GM10266 (cell line): Measurements from ENCODE around the gene PRKCE.

Experiments
- DNase-seq: peaks from one replicate; pipeline ENCODE4 v3.0.0; 2012; ENCODE audit errors: extremely low spot score
- TF ChIP-seq, protein P1 (sequence below): IDR thresholded peaks from 2 replicates; pipeline ENCODE4 v1.5.1; 2012; ENCODE audit warnings: mild to moderate bottlenecking, low read depth; ENCODE audit not compliant: control insufficient read depth, insufficient read depth; ENCODE audit errors: missing control alignments

PRKCE gene

DNA sequence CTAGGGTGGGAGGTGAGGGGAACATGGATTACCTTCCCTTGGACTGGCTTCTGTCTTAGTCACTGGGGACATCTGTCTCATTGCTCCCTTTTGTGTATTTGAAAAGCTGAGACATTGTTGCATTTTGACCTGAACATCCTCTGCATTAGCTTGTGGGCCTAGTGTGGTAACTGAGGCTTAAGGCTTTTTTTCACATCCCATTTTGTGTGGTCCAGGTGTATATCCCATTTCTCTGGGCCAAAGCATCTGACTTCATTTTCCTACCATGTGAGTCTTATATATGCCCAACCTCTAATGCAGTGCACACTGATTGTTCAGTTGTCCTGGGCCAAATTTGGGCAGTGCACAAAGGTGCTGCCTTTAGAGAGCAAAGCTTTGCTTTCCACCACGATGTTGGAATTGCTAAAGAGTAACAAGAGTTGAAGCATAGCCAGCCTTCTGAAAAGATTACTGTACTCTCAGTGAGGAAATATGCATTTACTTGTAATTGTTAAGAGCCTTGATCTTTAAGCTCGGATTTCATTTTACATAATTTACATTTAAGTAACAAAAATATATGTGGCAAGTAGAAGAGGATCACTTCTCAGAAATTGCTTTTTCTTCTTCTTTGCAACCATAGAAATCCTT is 13.3 kb downstream of the PRKCE start:
- no peak for DNase-seq
- TF ChIP-seq, protein P1, sequence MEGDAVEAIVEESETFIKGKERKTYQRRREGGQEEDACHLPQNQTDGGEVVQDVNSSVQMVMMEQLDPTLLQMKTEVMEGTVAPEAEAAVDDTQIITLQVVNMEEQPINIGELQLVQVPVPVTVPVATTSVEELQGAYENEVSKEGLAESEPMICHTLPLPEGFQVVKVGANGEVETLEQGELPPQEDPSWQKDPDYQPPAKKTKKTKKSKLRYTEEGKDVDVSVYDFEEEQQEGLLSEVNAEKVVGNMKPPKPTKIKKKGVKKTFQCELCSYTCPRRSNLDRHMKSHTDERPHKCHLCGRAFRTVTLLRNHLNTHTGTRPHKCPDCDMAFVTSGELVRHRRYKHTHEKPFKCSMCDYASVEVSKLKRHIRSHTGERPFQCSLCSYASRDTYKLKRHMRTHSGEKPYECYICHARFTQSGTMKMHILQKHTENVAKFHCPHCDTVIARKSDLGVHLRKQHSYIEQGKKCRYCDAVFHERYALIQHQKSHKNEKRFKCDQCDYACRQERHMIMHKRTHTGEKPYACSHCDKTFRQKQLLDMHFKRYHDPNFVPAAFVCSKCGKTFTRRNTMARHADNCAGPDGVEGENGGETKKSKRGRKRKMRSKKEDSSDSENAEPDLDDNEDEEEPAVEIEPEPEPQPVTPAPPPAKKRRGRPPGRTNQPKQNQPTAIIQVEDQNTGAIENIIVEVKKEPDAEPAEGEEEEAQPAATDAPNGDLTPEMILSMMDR: no peak

DNA sequence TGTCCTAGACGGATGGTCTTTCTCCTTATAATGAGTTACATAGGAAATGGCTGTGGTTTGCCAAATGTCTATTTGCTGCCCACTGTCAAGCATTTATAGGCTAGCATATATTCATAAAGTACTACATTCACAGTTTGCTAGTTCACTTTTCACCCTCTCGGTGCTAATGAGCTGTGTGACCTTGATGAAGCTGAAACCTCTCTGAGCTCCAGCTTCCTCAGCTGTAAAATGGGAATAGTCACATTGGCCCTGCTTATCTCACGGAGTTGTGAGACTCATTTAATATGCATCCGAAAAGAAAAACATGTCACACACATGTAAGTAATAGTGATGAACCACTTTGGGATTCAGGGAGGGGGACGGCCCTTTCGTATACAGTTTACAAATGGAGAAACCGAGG is 17.0 kb downstream of the PRKCE start:
- no peak for DNase-seq
- TF ChIP-seq, protein P1: no peak

DNA sequence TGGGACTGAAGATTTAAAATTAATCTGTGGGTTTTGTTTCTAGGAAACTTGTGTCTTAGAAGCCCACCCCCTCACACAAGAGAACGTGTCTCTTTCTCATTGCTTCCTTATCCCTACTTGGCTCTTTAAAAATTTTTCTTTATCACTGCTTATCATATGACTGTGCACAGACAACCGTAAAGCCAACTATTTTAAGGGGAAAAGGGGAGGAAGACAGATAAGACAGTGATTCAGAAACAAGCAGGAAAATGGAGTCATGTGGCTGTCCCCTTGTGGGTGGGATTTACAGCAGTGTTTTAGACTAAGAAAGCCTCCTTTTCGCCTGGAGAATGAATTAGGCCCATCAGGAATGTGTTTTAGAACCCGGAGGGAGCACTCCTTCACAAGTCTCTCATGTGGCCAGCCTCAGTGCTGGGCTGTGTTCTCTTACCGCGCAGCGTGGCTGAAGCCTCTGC is 17.6 kb downstream of the PRKCE start:
- DNase-seq: no peak
- TF ChIP-seq, protein P1: no peak

DNA sequence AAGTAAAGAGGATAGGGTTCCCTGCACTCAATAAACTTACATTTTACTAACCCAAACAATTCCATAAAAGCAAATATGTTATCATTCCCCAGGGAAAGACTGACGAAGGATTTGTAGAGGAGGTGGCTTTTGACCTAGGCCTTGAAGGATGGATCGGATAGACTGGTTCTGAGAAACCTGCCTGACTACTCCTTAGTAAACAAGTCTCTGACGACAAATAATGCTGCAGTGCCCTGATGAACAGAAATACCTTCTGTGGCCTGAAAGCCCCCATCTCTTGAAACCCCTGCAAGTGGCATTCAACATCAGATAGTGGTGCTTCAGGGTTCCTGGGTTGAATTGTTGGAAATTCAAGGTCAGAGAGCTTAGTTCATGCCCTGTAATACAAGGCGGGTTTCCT is 19.2 kb downstream of the PRKCE start:
- no peak for DNase-seq
- TF ChIP-seq, protein P1: no peak

DNA sequence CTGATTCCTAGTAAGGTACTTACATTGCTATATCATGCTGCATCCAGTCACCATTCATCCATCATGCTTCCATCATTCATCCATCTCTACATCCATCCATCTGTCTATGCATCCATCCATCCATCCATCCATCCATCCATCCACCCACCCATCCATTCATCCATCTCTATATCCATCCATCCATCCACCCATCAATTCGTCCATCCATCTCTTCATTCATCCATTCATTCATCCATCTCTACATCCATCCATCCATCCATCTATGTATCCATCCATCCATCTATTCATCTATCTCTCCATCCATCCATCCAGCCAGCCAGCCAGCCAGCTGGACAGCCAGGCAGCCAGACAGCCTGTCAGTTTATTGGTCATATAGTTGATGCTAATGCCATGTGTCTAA is 20.7 kb downstream of the PRKCE start:
- TF ChIP-seq, protein P1: no peak
- DNase-seq: no peak

DNA sequence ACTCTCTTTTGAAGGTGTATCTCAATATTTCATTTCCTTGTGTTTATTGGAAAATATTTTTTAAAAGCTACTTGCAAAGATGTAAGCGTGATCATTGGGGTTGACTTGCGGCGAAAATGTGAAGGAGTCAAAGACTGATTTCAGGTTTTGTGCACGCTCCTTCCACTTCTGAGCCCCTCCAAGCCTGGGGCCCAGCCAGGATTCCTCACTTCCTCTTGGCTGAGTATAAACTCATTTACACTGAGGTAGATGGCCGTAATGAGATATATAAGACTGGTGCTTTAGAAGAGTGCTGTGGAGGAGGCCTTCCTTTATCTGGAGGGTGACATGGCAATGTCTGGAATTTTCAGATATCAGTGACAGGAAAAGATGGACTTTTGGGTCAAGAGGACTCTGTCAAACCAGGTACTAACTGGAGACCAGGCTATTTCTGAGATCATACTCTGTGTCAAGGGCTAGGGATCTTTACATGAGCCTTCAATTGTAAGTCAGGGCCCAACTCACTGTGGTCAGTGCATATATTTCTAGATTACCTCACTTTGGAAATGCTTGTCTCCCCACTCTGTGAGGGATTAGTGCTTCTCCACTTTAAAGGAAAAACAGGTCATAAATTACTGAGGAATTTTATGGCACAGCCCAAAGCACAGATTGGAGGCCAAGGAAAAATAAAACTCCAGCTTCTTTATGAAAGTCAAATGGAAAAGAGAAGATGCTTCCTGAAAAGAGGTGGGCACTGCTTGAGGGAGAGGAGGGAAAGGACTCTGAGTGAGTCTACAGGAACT is 22.8 kb downstream of the PRKCE start:
- TF ChIP-seq, protein P1: no peak
- no peak for DNase-seq

DNA sequence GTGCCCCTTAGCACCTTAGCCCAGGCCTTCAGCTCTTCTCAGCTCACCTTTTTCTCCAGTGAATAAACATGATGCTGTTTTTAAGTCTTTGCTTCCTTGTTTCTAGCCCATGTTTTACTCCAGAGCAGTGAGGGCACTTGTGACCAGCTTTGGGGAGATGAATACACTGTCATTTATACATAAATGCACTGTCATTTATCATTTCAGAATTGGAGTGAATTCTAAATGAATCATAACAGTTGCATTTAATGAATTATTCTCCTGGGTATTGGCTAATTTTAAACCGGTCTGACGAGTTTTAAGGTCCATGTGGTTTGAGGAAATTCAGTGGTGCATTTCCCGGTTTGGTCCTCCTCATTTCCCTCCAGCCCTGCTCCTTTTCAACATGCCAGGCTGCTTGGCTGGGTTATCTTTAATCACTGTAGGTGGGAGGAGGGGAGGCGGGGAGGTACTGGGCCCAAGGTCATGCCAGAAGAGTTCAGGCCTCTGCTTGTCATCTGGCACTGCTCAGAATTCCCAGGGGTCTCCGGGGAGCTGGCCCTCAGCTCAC is 23.9 kb downstream of the PRKCE start:
- TF ChIP-seq, protein P1: no peak
- no peak for DNase-seq
